GM23338 (cell line): Measurements from ENCODE around the gene SYT7.

ENCODE experiments used
- CREB1 ChIP-seq: fragments of 250-450 bp; sonication (Bioruptor Pico); IDR thresholded peaks from 2 replicates; pipeline ENCODE4 v1.5.0; 2020; ENCODE audit warnings: low read depth, mild to moderate bottlenecking, moderate library complexity
- CTCF ChIP-seq, 2 experiments: fragments of 200-600 bp in 1 of 2; sonication (generic) in 1 of 2; conservative IDR thresholded peaks; 2 replicates each; pipeline versions ENCODE4 v1.5.1 to v1.6.1; 2016 to 2017; ENCODE audit warnings: antibody characterized with exemption in 2 of 2, low read depth in 2 of 2, mild to moderate bottlenecking in 2 of 2, moderate library complexity in 1 of 2
- EZH2 ChIP-seq: fragments of 200-600 bp; sonication (generic); IDR thresholded peaks from one replicate; pipeline ENCODE4 v1.8.0; 2017; ENCODE audit warnings: antibody characterized with exemption, mild to moderate bottlenecking, low read depth; ENCODE audit not compliant: unreplicated experiment
- EZH2phosphoT487 ChIP-seq: fragments of 200-600 bp; sonication (generic); IDR thresholded peaks from one replicate; pipeline ENCODE4 v1.8.1; 2018; ENCODE audit warnings: antibody characterized with exemption; ENCODE audit not compliant: unreplicated experiment
- POLR2AphosphoS5 ChIP-seq: IDR thresholded peaks from 2 replicates; pipeline ENCODE4 v1.6.1; 2016; ENCODE audit warnings: antibody characterized with exemption, low read depth
- ZNF462 ChIP-seq: fragments of 250-450 bp; sonication (Bioruptor Pico); IDR thresholded peaks from 2 replicates; pipeline ENCODE4 v1.5.0; 2020; ENCODE audit warnings: mild to moderate bottlenecking, moderate library complexity

GRCh38 chr11:61526956-61527731 is 53.7 kb downstream of the SYT7 start:
- TF ChIP-seq CTCF (conservative IDR thresholded peaks at IDR 0.05; ENCODE audit: low read depth in 2 of 2) = no peak
- no peak for TF ChIP-seq POLR2AphosphoS5
- TF ChIP-seq EZH2 = no peak
- TF ChIP-seq ZNF462 (CRISPR knock-in tag) = no peak
- no peak for TF ChIP-seq EZH2phosphoT487
- no peak for TF ChIP-seq CREB1 (CRISPR knock-in tag)
